ENCODE measurements around the gene PPFIBP2. TPM values are rescaled to one million over a fixed set of nuclear protein-coding genes. Genes with fewer than 3 reads are reported as not detected.
A peak's percentile ranks its signal among the peaks of the same experiment; 100 is the strongest.

PPFIBP2 gene
- total RNA-seq (2014; rRNA removed; shearing (Covaris generic)) = 1.2 and 2.6 TPM in 2 replicates
- 0.83 and 2.2 TPM in 2 replicates for polyA plus RNA-seq (2015; cell fraction: cytosol; rRNA removed)
- polyA plus RNA-seq (2015; cell fraction: nucleus; rRNA removed) = 0.56 and 1.2 TPM in 2 replicates

DNA sequence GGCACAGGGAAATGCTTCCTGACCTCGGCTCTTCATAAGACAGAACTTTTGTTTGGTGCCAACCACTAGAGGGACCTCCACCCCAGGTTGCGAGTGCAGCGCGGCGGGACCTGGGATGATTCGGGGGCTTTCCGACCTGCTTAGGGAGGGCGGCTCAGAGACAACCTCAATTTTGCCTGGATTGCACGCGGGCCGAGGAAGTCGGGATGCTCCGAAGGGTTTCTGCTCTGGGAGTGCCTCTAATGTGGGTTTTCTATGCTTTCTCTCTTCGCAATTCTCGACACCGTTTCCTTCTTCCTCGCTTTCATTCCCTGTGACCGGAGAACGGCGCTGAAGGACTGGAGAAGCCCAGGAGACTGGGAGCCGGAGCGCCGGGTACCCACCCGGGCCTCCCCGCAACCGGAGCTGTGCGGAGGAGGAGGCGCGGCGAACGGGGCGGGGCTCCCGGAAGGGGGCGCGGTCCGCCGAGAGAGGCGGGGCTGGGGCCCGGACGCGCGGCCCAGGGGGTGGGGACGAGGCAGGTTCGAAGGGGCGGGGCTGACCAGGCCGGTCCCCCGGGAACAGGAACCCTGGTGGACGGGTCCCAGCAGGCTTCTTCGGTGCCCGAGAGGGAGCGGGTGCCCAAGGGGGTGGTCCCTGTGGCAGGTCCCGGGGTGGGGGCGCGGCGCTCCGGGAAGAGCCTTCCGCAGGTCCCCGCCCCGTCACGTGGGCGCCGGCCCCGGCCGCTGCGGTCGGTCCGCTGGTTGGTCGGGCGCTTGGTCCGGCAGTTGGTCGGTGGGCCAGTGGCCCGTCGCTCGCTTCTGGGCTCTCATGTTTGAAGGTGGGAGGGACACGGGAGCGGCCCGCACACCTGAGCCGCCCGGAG lies at the start of gene PPFIBP2:
TSS of gene PPFIBP2 (plus strand) at position 766 of the 865 bp plus-strand sequence. CDS start 35,477 bp downstream, outside the sequence.
- DNase-seq (ENCODE audit: low read depth) = peak; percentile 51

DNA sequence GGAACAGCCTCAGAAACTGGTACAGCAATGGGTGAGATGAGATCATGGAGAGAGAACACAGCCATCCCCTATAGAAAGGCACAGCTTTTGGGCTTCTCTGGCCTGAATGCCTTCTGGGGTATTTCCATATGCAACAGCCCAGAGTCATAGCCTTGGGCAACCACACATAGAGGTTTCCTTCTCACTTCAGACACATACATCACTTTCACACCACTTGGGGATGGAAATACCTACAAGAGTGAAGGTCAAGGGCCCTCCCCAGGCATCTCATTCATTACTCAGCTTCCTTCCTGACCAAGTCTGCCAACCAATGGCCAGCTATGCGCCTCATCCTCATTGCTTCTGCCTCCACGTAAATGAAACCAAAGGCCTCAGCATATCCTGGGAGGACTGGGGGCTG lies 46.1 kb upstream of the PPFIBP2 start:
- peak; percentile 83 for DNase-seq (ENCODE audit: low read depth)

DNA sequence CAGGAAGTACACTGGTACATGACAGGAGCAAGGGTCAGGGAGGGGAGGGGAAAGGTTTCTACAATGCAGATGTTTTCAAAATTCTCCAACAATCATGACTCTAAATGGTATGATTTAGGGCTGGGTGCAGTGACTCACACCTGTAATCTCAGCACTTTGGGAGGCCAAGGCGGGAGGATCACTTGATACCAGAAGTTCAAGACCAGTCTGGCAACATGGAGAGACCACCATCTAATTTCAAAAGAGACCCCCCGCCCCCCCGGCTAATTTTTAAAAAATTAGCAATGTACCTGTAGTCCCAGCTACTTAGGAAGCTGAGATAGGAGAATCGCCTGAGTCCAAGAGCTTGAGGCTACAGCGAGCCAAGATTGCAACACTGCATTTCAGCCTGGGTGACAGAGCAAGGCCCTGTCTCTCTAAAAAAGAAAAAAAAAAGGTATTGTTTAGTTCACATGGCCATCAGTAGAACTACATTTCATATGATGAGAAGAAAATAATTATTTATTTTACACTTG lies 44.4 kb upstream of the PPFIBP2 start:
- no peak for DNase-seq (ENCODE audit: low read depth)

DNA sequence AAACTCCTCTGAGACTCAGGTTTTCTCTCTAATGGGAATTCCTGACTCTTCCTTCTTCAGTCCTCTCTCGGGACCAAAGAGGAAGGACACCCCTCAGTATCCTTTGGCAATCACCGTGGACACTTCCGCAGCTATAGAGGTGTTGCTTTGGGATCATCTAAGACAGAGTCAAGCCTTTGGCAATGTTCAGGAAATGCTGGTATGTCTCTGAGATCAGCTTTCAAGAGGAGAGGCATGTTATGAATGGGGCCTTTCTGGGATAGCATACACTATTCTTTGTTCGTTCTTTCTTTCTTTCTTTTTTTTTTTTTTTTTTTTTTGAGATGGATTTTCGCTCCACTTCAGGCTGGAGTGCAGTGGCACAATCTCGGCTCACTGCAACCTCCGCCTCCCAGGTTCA lies 42.7 kb upstream of the PPFIBP2 start:
- no peak for DNase-seq (ENCODE audit: low read depth)

DNA sequence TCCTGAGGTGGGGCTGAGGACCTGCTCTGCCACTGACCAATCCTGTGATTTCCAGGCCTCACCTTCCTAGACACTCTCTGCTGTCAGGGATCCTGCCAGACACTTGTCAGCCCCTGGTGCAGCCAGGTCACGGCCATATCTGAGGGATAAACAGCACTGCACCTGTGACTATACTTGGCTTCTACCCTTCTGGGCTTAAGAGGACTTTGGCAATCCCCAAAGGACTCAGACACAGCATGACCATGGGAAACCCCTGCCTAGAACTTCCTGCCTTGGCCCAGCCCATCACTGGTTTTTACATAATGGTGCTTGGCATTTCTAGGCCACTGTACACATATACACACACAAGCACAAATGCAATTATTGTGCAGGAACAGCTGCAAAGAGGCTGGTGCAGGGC lies 40.1 kb upstream of the PPFIBP2 start:
- no peak for DNase-seq (ENCODE audit: low read depth)

DNA sequence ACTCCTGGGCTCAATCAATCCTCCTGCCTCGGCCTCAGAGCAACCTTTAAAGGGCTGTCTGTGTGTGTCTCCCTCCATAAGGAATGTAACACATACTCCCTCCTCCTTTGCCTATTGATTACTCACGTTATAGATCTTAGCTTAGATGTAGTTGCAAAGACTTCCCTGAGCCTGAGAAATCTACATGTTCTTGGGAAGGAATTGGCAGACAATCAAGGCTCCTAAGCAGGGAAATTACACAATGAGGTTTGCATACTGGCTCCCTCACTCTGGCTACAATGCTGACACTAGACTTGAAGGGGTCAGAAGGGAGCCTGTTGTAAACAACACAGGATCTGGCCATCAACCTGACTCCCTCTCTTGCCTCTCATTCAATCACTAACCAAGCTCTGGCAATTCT lies 33.7 kb upstream of the PPFIBP2 start:
- no peak for DNase-seq (ENCODE audit: low read depth)

DNA sequence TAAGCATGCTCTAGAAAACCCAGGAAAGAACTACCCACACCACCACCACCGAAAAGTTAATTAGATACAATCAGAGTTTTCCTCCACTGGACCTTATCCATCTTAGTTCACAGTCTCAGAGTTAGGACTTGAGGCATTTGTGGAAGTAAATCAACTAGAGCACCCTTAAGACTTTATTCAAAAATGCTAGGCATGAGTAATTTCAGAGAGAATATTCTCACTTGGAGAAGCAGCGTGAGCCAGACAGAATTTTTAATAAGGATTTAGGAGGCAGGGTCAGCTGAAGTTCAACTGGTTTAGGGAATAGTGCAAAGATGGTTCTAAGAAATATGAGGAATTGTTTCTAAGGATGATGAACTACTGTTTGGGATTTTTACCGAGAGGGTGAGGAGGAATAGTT lies 29.7 kb upstream of the PPFIBP2 start:
- DNase-seq (ENCODE audit: low read depth) = no peak

DNA sequence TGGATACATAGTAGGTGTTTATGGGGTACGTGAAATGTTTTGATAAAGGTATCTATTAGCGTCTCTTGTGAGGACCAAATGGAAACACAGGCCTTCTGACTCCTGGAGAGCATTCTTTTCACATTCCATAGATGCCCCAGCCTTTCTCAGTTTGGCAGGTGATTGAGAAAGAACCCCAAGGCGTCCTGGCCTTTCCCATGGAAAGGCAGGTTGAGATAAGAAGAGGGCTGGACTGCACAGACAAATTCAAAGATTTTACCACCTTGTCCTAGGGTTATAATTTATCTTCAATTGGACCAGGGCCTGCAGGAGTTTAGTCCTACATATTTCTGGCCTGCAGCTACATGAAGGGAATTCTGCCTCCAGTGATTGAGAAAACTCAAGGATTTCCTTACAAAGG lies 29.2 kb upstream of the PPFIBP2 start:
- DNase-seq (ENCODE audit: low read depth) = no peak

DNA sequence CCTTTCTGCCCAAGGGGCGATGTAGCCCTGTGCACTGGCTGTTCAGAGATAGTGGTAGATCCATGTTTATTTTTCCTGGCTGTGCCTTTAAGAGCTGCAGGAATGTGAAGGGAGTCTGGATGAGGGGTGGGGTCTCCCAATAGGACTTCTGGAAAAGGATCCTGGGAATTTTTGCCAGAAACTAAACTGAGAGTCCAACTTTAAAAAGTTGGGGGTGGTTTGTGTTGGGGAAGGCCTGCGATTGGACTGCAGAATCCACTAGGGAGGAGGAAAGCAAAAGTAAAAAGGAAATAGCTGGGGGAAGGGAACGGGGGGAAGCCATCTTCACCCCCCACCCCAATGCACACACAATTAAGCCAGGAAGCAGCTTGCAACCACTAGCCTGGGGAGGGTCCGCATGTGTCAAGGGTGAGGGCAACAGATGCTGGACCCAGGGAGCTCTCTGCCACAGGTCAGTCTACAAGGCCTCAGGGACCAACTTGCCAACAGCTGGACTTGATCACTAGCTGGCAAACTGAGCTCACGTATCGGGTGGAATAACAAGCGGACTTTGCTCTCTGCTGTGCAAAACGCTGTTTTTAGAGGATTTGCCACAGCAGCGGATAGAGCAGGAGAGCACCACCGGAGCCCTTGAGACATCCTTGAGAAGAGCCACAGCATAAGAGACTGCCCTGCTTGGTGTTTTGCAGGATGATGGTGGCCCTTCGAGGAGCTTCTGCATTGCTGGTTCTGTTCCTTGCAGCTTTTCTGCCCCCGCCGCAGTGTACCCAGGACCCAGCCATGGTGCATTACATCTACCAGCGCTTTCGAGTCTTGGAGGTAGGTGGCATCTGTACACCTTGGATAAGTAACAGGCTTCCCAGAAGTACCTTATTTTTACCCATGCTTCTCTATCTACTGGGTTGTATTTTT lies 28.4 kb upstream of the PPFIBP2 start, which contains the start of gene OLFML1:
TSS of gene OLFML1 (plus strand) at position 321 of the 912 bp plus-strand sequence. CDS start at position 691, 370 bp downstream.
- DNase-seq (ENCODE audit: low read depth) = no peak

DNA sequence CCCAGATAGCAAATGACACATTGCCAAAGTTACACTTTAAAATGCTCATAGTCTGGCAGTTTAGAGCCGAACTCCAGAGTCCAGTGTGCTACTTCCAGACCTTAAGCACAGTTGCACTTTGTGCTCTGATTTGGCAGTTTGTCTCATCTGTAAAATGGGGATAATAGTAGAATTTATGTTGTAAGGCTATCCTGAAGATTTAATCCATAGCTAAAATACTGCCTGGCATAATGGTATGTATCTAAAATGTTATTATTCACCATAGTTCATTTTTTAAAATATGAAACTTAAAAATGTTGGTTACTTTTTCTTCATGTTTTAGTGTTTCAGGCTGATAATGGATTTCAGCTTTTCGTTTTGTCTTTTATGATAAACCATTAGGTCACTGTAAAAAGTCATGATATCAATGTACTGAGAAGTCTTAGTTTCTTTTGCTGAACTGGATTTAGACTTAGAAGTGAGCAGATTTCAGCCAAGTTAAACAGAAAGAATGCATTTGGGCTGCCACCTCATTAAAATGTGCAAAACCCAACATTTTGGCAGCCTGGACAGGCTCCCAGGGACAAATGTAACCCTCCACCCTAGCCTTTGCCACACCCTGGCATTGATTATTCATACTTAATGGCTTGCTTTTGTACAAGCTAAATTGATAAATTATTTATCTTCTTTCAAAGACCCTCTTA lies 27.6 kb upstream of the PPFIBP2 start:
- DNase-seq (ENCODE audit: low read depth) = no peak

DNA sequence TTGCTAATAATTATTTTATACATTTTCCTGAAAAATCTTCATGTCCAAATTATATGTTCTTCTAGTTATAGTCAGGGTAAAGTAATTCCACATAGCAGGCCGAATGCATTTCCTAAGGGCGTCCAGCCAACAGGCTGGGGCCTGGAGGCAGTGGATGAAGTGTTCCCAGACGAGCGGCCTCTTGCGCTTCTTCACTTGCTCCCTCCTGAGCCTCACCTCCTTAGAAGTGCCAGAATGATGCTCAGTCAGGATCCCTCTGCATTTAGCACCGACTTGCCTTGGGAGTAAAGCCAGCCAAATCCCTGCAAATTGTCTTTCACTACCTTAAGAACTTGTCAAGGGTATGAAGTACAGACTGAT lies 27.0 kb upstream of the PPFIBP2 start:
- no peak for DNase-seq (ENCODE audit: low read depth)

DNA sequence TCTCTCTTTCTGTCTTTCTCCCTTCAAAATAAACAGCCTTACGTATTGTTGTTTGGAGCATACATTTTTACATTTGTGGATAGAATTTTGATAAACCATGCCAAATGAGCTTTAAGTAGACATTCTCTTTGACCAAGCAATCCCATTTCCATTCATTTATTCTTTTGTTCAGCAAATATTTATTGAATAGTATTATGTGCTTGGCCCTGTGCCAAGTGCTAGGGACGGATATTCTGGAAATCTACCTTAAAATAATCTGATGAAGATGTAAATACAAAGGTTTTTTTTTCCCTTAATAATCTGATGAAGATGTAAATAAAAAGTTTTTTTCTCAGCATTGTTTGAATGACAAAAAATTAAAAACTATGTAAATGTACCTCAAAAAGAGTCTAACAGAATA lies 26.4 kb upstream of the PPFIBP2 start:
- no peak for DNase-seq (ENCODE audit: low read depth)

DNA sequence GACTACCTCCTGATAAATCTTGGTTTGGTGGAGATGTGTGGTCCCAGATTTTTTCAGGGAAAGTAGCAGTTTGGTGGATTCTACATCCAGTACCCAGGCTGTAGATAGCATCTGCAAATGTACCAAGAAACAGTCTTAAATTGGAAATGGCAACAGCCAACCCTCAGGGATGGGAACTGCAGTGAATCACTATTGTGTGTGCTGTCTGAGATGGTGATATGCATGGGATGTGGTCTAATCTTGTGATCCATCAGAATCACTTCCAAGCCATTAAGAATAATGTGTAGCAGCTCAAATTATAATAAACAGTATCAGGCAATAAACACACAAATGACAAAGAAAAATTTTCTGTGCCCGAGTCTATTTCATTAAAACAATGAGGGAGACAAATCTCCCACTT lies 25.1 kb upstream of the PPFIBP2 start:
- no peak for DNase-seq (ENCODE audit: low read depth)

DNA sequence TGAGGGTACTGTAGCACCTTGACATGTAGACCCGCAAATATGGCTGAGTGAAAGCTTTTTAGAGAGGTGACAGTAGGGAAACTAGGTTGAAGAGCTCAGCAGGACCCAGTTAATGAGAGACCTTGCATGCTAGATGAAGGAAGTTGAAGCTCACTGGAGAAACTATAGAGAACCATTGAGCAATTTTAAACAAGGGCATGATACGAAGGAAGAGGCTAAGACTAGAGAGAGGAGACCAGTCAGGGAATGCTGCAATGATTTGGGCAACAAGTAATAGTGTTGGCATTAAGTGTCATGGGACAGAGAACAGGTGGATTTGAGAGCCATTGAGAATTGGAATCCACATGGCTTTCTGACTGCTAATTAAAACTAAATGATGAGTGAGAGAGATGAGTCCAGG lies 24.4 kb upstream of the PPFIBP2 start:
- DNase-seq (ENCODE audit: low read depth) = no peak

DNA sequence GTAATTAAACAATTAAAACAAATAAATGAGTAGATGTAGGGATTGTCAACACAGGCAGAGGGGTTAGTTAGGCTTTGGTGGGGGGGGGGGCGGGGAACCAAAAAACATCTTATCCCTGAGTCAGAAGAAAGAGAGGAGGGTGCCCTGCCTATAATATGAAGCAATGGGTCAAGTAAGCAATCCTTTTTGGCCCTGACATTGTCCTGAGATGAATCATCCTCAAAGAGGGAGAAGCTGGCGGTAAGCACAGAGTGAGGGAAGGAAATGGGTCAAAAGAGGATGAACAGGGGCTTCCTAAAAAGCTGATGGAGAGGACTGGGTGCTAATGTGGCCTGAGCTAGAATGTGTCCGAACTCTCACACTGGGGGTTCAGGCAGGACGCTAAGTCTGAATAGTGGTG lies 23.7 kb upstream of the PPFIBP2 start:
- peak; percentile 44 for DNase-seq (ENCODE audit: low read depth)

DNA sequence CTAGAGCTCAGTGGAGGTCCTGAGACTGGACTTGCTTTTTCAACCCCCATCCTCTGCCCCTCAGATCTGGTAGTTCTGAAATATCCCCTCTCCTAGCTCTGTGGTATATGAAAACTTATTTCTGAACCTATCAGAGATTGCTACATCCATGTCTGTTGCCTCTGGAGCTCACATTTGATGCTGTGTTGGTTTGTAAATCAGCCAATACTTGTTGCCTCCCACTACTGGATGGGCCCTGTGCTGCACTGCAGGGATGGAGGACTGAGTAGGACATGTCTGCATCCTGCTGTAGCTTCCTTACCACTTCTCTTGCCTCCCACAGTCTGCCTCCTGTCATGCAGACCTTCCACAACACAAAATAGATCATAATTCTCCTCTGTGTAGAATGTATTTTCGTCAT lies 23.3 kb upstream of the PPFIBP2 start:
- DNase-seq (ENCODE audit: low read depth) = no peak

DNA sequence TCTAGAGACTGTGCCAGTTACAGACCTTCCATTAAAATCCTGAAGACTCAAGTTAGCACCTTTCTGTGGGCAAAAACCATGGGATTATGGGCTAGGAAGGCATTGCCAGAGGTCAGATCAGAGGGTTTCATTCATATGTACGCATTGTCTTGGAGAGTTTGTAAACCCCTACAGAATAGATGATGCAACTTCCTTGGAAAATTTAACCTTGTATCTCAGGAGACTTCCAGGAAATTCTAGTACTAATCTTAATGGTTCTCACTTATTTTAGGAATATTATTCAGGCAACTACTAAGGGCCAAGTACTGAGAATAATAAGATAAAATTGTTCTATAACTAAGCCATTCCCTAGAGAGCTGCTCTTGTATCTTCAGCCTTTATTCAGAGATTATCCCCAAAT lies 21.5 kb upstream of the PPFIBP2 start:
- no peak for DNase-seq (ENCODE audit: low read depth)

DNA sequence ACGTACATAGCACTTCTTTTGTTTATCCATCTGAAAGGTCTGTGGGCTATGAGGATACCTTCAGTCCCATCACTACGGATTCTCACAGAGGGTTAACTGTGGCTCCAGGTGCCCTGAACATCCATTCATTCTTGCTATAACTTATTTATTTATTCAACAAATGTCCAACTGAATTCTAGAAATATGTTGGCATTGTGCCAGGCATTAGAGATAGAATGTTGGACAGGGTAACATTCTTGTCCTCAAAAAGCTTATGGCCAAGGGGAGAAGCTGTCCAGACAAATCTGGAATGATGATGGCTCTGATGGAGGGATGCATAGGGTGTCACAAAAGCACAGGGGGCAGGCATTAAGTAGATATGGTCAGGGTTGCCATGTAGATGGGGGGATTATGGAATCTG lies 20.1 kb upstream of the PPFIBP2 start:
- DNase-seq (ENCODE audit: low read depth) = no peak

DNA sequence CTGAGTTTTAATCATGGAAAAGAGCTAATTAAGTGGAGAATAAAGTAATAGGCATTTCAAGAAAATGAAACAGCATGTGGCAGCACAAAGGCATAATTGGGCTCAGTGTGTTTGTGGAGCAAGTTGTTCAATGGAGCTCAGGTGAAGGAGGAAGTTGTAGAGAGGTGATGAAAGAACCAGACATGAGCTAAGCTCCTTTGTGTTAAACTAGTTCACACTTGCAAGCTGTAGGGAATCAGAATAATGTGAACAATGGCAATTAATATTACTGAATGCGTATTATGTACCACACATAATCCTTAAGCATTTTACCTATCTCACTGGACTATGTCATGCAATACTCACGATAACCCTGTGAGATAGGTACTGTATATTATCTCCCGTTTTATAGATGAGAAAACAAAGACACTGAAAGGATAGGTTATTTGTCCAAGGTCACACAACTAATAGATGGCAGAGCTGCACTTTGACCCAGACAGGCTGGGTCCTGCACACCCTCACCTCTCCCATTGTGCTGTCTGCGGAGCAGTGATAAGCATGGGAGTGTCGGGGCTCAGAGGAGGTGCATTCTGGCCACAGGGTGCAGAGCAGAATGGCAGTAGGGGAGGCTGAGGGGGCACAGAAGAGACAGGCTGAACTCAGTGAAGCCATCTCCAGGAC lies 19.6 kb upstream of the PPFIBP2 start:
- DNase-seq (ENCODE audit: low read depth) = no peak

DNA sequence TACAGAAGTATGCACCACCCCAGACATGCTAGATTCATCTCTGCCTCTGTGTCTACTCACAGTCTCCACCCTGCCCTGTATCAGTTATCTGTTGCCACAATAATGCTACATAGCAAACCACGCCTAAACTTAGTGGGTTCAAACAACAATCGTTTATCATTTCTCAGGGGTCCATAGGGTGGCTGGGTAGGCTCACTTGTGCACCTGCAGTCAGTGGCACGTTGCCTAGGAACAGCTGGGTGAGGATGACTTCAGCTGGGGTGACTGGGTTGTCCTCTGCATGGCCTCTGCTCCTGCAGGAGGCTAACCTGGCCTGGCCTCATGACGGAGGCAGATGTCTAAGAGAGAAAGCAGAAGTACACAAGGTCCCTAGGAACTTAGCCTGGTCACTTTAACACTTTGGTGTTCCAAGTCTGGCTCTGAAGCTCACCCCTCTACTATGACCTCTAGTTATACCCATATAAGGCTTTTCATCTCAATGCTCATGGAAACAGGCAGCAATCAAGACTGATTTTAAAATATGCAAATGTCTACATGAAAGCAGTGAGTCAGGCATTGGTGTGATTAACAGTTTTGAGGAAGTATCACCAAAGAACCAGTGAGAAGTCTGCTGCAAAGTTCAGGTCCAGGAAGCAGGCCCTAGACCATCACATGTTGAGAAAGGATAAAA lies 17.8 kb upstream of the PPFIBP2 start:
- DNase-seq (ENCODE audit: low read depth) = no peak

Measured in HT1080 (cell line).